A549 (cell line): ENCODE results near the gene KRT71.

Experiments
- BHLHE40 ChIP-seq: IDR thresholded peaks from 2 replicates; pipeline ENCODE4 v1.6.1; 2012; ENCODE audit warnings: low read depth, low read length, inconsistent platforms
- CBX2 ChIP-seq: fragments of 200-600 bp; sonication (generic); IDR thresholded peaks from 2 replicates; pipeline ENCODE4 v1.6.1; 2016; ENCODE audit warnings: low read depth, mild to moderate bottlenecking, borderline replicate concordance
- CEBPB ChIP-seq, 2 experiments: fragments of >200 bp in 1 of 2; sonication (Bioruptor Twin) in 1 of 2; formaldehyde crosslinking in 1 of 2; IDR thresholded peaks; 2 replicates each; pipeline ENCODE4 v1.6.1; 2012 to 2016
- CHD2 ChIP-seq: fragments of 150-350 bp; IDR thresholded peaks from 2 replicates; pipeline ENCODE4 v1.6.1; 2014; ENCODE audit warnings: low read length; ENCODE audit not compliant: partially characterized antibody
- CTCF ChIP-seq: fragments of >200 bp; sonication (Bioruptor Twin); formaldehyde crosslinking; IDR thresholded peaks from 3 replicates; pipeline ENCODE4 v1.5.1; 2016
- E2F6 ChIP-seq: IDR thresholded peaks from 2 replicates; pipeline ENCODE4 v1.6.1; 2012; ENCODE audit warnings: low read depth, borderline replicate concordance
- EHMT2 ChIP-seq: fragments of 200-600 bp; sonication (generic); IDR thresholded peaks from 2 replicates; pipeline ENCODE4 v1.6.1; 2016; ENCODE audit warnings: antibody characterized with exemption, low read depth, mild to moderate bottlenecking, moderate library complexity
- ELK1 ChIP-seq: fragments of 150-350 bp; IDR thresholded peaks from 2 replicates; pipeline ENCODE4 v1.6.1; 2014; ENCODE audit warnings: low read depth, mild to moderate bottlenecking, low read length
- PBX3 ChIP-seq: IDR thresholded peaks from 2 replicates; pipeline ENCODE4 v1.6.1; 2012
- POLR2A ChIP-seq: IDR thresholded peaks from 2 replicates; pipeline ENCODE4 v1.6.1; 2012; ENCODE audit warnings: mild to moderate bottlenecking, low read length
- RCOR1 ChIP-seq: fragments of 150-350 bp; IDR thresholded peaks from 2 replicates; pipeline ENCODE4 v1.6.1; 2014; ENCODE audit warnings: antibody characterized with exemption, low read length, low read depth
- USF2 ChIP-seq: fragments of 450-650 bp; IDR thresholded peaks from 2 replicates; pipeline ENCODE4 v1.6.1; 2014; ENCODE audit warnings: antibody characterized with exemption
- ZFP36 ChIP-seq: fragments of 450-650 bp; IDR thresholded peaks from 2 replicates; pipeline ENCODE4 v1.6.1; 2014; ENCODE audit warnings: borderline replicate concordance; ENCODE audit not compliant: partially characterized antibody

- TF ChIP-seq BHLHE40 (no peak), CTCF (no peak), ELK1 (no peak), CBX2 (no peak), USF2 (no peak), POLR2A (no peak), ZFP36 (no peak), EHMT2 (no peak), E2F6 (no peak), CEBPB (IDR thresholded peaks at IDR 0.05) (no peak), CHD2 (no peak), RCOR1 (no peak), PBX3 (no peak)
These were observed 49.6 kb upstream of the KRT71 start for GRCh38 chr12:52602552-52602951.
